GM12801 (cell line): ENCODE measurements around the gene IER5.

Experiments used
- TF ChIP-seq, protein P1 (sequence below): IDR thresholded peaks from one replicate; pipeline ENCODE4 v1.5.1; 2011; ENCODE audit warnings: control low read depth; ENCODE audit not compliant: insufficient read length; ENCODE audit errors: extremely low read depth

The IER5 gene

DNA sequence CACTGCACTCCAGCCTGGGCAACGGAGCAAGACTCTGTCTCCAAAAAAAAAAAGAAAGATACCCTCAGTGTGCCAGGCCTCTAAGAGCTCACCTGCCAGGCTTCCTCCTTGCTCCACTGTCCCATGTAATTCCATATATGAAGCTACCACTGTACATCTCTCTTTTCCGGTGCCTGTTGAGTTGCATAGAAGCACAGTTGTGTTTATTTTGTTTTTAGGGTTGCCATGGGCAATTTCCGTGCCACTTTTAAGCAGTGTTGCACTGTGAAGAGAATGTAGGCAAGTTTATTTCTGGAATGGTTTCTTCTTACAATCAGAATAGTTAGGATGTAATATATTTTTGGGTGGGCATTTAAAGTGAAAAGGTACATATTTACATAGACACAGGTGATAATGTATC, 31.4 kb upstream of the IER5 start:
- TF ChIP-seq, protein P1, sequence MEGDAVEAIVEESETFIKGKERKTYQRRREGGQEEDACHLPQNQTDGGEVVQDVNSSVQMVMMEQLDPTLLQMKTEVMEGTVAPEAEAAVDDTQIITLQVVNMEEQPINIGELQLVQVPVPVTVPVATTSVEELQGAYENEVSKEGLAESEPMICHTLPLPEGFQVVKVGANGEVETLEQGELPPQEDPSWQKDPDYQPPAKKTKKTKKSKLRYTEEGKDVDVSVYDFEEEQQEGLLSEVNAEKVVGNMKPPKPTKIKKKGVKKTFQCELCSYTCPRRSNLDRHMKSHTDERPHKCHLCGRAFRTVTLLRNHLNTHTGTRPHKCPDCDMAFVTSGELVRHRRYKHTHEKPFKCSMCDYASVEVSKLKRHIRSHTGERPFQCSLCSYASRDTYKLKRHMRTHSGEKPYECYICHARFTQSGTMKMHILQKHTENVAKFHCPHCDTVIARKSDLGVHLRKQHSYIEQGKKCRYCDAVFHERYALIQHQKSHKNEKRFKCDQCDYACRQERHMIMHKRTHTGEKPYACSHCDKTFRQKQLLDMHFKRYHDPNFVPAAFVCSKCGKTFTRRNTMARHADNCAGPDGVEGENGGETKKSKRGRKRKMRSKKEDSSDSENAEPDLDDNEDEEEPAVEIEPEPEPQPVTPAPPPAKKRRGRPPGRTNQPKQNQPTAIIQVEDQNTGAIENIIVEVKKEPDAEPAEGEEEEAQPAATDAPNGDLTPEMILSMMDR, result no peak

DNA sequence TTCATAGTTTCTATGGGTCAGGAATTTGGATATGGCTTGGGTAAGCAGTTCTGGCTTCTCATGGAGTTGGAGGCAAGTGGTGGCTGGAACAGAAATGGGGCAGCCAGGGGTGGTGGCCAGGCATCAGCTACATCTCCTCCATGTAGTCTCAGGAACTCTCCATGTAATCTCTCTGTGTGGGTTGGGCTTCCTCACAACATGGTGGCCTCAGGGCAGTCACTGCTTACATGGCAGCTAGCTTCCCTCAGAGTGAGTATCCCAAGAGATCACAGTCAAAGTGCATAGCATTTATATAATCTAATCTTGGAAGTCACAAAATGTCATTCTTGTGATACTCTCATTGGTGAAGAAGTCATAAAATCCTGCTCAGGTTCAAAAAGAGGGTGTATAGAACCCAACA, 29.1 kb upstream of the IER5 start:
- TF ChIP-seq, protein P1, result no peak

DNA sequence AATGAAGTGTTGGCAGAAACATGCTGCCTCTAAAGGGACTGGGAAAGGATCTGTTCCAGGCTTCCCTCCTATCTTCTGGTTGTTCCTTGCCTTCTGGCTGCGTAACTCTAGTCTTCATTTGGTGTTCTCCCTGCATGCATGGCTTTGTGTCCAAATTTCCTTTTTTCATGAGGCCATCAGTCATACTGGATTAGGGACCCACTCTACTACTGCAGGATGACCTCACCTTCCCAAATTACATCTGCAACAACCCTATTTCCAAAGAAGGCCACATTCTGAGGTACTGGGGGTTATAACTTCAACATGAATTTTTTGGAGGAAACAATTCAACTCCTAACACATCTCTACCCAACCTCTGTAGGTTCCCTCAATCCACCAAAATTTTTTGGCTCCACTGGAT, 28.4 kb upstream of the IER5 start:
- TF ChIP-seq, protein P1, result no peak

DNA sequence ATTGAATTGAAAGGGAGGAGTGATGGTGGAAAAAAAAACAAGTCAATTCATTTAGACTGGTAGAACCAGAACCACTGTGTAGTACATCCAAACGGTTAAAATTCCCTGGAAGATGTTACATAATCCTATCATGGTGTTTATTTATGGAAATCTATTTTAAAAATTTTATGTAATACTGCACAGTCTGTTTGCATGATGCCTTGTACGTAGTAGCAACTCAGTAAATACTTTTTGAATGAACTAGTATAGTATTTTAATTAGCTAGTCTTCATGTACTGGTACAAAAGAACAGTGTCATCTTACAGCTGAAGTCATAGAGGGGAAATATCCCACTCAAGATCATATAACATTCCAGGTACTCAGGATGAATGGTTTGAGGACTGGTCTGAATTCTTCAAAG, 27.0 kb upstream of the IER5 start:
- TF ChIP-seq, protein P1, result no peak

DNA sequence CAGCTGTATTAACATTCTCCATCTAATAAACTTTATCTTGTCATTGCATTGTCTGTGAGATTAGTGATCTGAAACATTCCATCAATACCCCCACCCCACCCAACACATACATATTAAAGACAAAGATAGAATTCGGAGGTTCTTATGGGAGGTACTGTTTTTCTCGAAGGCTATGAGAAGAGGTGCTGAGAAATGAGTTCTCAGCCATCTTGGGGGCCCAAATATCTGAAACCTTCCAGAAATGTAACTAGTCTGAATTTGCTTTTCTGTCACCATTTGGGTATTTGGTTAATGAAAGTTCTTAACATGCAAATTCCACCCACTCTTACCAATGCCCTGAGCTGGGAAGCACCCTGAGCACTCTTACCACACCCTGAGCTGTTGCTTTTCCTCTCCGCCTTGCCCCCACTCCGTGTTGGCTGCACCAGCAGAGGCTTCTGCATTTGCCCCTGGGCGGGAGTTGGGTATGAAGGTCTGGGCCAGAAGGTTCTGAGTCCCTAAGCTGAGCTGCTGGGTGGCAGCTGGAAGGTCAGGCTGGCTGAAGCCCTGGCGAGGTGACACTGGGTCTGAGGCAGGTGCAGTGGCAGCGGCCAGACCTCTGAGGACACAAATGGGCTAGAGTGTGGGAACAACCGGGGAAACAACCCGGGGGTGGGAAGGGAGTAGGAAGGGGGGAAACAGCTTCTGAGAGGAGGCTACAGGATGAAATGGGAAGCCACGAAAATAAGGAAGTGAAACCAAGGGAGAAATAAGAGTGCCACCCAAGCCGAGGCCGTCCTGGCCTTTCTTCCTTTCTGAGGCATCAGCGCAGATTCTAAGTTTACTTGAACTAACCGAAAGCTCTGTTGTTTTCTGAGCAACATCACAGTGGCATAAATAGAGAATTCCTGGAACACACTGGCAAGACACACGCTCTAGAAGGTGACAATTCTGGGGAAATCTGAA, 26.3 kb upstream of the IER5 start:
- TF ChIP-seq, protein P1, result no peak

DNA sequence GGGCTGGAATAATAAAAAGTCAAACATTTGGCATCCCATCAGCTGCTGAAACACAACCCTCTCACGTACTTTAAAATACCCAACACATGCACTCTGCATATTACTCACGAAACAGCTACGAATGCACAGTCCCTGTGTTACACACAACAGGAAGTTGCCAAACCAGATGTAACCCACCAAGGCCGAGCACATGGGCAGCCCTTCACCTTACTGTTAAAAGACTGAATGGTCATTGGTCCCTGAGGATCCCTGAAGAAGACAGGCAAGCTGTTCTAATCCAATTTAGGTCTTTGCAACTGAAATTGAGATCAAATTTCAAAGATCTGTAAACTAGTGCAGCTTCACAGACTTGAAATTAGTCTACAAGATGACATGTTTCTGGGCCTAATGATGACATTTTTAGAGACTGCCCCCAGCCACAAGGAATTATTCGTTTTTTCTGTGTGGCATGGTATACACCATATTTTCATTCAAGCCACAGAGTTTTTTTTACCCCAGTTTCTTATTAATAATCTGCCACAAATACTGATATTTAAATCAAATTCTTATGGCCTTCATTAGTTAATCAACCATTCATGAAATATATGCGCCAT, 25.6 kb upstream of the IER5 start:
- TF ChIP-seq, protein P1, result no peak

DNA sequence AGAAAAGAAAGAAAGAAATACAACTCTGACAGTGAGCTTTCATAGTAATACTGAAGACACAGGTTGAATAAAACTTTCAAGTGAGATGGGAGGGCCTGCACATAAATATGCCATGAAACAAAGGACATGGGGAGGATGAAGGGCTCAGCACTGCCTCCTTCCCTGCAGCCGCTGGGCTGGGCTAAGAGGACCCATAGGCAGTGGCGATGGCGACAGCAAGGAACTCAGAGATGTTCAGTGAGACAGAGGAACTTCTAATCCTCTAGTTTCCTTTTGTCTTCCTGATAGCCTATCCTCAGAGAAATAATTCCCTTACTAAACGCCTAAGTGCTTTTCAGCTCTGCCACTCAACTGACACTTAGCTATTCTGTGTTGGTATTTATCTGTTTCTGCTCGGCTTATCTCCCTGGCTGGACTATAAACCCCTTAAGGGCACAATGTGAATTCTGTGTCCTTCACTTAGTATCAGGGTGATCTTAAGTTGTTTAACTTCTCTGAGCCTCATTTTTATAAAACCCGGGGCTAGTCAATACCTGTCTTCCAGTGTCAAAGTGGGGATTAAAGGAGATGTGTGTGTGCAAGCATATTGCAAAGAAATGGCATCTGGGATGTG, 24.4 kb upstream of the IER5 start:
- TF ChIP-seq, protein P1, result no peak
